ENCODE measurements around the gene LRRC45.
A peak's percentile ranks its signal among the peaks of the same experiment; 100 is the strongest.

LRRC45 gene

GRCh38 chr17:82018989-82019689, 4.0 kb upstream of the LRRC45 start:
- ChIA-PET CTCF (interaction anchor here (0.5 to 7.6 kb wide), 36 partner anchors 9 to 299 kb away, joined by 3 to 105 read pairs (median 4); partner anchors contain the start of genes DCXR, MAFG, MYADML2 and NOTUM), POLR2A (interaction anchor here (0.6 to 5.1 kb wide), 11 partner anchors 11 to 65 kb away, joined by 3 to 61 read pairs (median 6); partner anchors contain the start of genes DCXR, NOTUM and RAC3)
- H3K27ac ChIP-seq (ENCODE audit: extremely low read depth, low read depth, low read length): no peak overlapping the region
- H3K4me3 ChIP-seq (ENCODE audit: low read depth, low read length): no peak overlapping the region
- H3K36me3 ChIP-seq (ENCODE audit: control insufficient read depth in 2 of 2, insufficient read depth in 1 of 2, low read length in 2 of 2): peaks cover 0 to 20% of the 10 kb centered on the region in 2 experiments; a peak in 1 of 3 replicates
- peaks cover 5% of the 10 kb centered on the region for H3K4me1 ChIP-seq (ENCODE audit: control insufficient read depth, insufficient read depth, low read length)
- TF ChIP-seq IKZF3 (tag by site-specific recombination; IDR thresholded peaks at IDR 0.05) (peak; percentile 58; the same call in 1 of the 2 replicates), ZNF791 (tag by site-specific recombination; IDR thresholded peaks at IDR 0.05) (no peak), ZNF623 (tag by site-specific recombination; IDR thresholded peaks at IDR 0.05) (no peak)
- no peaks in the 10 kb centered on the region for H3K9me3 ChIP-seq (ENCODE audit: control insufficient read depth, insufficient read depth, low read depth, low read length)

GRCh38 chr17:82019690-82020571, 3.2 kb upstream of the LRRC45 start:
- Histone ChIP-seq H3K27ac (ENCODE audit: extremely low read depth, low read depth, low read length) (peak overlapping the region; percentile 16; the same call in 1 of the 2 replicates), H3K4me3 (ENCODE audit: low read depth, low read length) (no peak overlapping the region), H3K4me1 (ENCODE audit: control insufficient read depth, insufficient read depth, low read length) (peaks cover 11% of the 10 kb centered on the region), H3K9me3 (ENCODE audit: control insufficient read depth, insufficient read depth, low read depth, low read length) (no peaks in the 10 kb centered on the region), H3K36me3 (ENCODE audit: control insufficient read depth in 2 of 2, insufficient read depth in 1 of 2, low read length in 2 of 2) (peaks cover 0 to 23% of the 10 kb centered on the region in 2 experiments; a peak in 1 of 3 replicates)
- ChIA-PET POLR2A (interaction anchor here (0.5 to 5.1 kb wide), 14 partner anchors 11 to 297 kb away, joined by 3 to 61 read pairs (median 7); partner anchors contain the start of genes DCXR, NOTUM and RAC3), CTCF (interaction anchor here (0.5 to 7.6 kb wide), 41 partner anchors 8 to 283 kb away, joined by 3 to 105 read pairs (median 4); partner anchors contain the start of genes DCXR, MAFG, MYADML2 and NOTUM)
- TF ChIP-seq ZBTB26 (tag by site-specific recombination; optimal IDR thresholded peaks at IDR 0.05): peak; percentile 15
- no peak for TF ChIP-seq ZNF530 (tag by site-specific recombination; IDR thresholded peaks at IDR 0.05; ENCODE audit: low read depth)
- TF ChIP-seq ZNF521 (tag by site-specific recombination; IDR thresholded peaks at IDR 0.05): no peak
- TF ChIP-seq ZNF16 (tag by site-specific recombination; IDR thresholded peaks at IDR 0.05; ENCODE audit: low read depth): no peak
- peak; percentile 57 for TF ChIP-seq ZBTB17 (tag by site-specific recombination; IDR thresholded peaks at IDR 0.05)
- peak; percentile 19; the same call in 1 of the 2 replicates for TF ChIP-seq ZIC2 (tag by site-specific recombination; IDR thresholded peaks at IDR 0.05)
- TF ChIP-seq GLIS2 (tag by site-specific recombination; IDR thresholded peaks at IDR 0.05): peak; percentile 81
- TF ChIP-seq IKZF3 (tag by site-specific recombination; IDR thresholded peaks at IDR 0.05): 0 out of 2 replicates have a peak, but pooled peaks have one; percentile 39
- TF ChIP-seq GLIS1 (tag by site-specific recombination; IDR thresholded peaks at IDR 0.05): peak; percentile 50
- TF ChIP-seq ZNF626 (tag by site-specific recombination; IDR thresholded peaks at IDR 0.05): no peak
- TF ChIP-seq ZEB2 (tag by site-specific recombination; IDR thresholded peaks at IDR 0.05): no peak
- TF ChIP-seq ZNF660 (tag by site-specific recombination; IDR thresholded peaks at IDR 0.05): 0 out of 2 replicates have a peak, but pooled peaks have one; percentile 14
- TF ChIP-seq ZFHX2 (tag by site-specific recombination; conservative IDR thresholded peaks at IDR 0.05): peak; percentile 76
- TF ChIP-seq ZNF2 (tag by site-specific recombination; IDR thresholded peaks at IDR 0.05): peak; percentile 97
- 0 out of 2 replicates have a peak, but pooled peaks have one; percentile 45 for TF ChIP-seq EGR2 (tag by site-specific recombination; IDR thresholded peaks at IDR 0.05; ENCODE audit: low read depth)
- peak; percentile 81; the same call in 1 of the 2 replicates for TF ChIP-seq ZNF600 (tag by site-specific recombination; IDR thresholded peaks at IDR 0.05)
- TF ChIP-seq ZBTB48 (tag by site-specific recombination; IDR thresholded peaks at IDR 0.05): peak; percentile 33; the same call in 1 of the 2 replicates
- TF ChIP-seq PATZ1 (tag by site-specific recombination; IDR thresholded peaks at IDR 0.05): peak; percentile 44; the same call in 1 of the 2 replicates
- TF ChIP-seq ZNF548 (tag by site-specific recombination; IDR thresholded peaks at IDR 0.05): no peak
- TF ChIP-seq KLF8 (tag by site-specific recombination; IDR thresholded peaks at IDR 0.05): 0 out of 2 replicates have a peak, but pooled peaks have one; percentile 41
- peak; percentile 85 for TF ChIP-seq CTCF (tag by site-specific recombination; IDR thresholded peaks at IDR 0.05)
- TF ChIP-seq ZBTB8A (tag by site-specific recombination; IDR thresholded peaks at IDR 0.05): 0 out of 2 replicates have a peak, but pooled peaks have one; percentile 23
- peak; percentile 36; the same call in 1 of the 2 replicates for TF ChIP-seq BCL11A (tag by site-specific recombination; IDR thresholded peaks at IDR 0.05; ENCODE audit: low read depth)
- TF ChIP-seq ZNF654 (tag by site-specific recombination; IDR thresholded peaks at IDR 0.05; ENCODE audit: low read depth): peak; percentile 43

Measured in HEK293 (cell line).